GM19468 (cell line): ENCODE measurements around the gene TTBK1.

Source experiments
- ATAC-seq: cut with Tn5 transposase; IDR thresholded peaks from one replicate; pipeline ENCODE4 v1.9.1; 2021; ENCODE audit warnings: mild to moderate bottlenecking, moderate library complexity, moderate number of reproducible peaks; ENCODE audit not compliant: unreplicated experiment; ENCODE audit errors: extremely low read depth

TTBK1 gene

DNA sequence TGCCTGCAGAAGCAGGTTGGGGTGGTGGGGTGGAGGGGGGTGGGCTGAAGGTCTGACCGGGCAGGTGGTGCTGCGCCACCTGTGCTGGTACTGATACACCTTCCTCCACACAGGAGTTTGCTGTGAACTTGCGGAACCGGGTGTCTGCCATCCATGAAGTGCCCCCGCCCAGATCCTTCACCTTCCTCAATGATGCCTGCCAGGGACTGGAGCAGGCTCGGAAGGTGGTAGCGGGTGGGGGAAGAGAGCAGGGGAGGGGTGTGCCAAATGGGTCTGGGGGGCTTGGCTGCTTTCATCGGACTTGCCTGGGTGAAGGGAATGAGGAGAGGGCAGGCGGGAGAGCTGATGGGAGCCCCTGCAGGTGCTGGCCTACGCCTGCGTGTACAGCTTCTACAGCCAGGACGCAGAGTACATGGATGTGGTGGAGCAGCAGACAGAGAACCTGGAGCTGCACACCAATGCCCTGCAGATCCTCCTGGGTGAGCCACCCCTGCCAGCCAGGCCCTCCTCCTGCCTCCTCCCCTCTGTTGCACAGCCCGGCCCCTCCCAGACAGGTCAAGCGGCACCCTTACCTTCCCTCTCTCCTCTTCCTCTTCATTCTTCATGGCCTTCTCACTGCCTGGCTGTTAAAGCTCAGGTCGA is 20.7 kb upstream of the TTBK1 start:
- ATAC-seq = no peak

- no peak for ATAC-seq
These were observed 20.1 kb upstream of the TTBK1 start for GRCh38 chr6:43223175-43223574.

DNA sequence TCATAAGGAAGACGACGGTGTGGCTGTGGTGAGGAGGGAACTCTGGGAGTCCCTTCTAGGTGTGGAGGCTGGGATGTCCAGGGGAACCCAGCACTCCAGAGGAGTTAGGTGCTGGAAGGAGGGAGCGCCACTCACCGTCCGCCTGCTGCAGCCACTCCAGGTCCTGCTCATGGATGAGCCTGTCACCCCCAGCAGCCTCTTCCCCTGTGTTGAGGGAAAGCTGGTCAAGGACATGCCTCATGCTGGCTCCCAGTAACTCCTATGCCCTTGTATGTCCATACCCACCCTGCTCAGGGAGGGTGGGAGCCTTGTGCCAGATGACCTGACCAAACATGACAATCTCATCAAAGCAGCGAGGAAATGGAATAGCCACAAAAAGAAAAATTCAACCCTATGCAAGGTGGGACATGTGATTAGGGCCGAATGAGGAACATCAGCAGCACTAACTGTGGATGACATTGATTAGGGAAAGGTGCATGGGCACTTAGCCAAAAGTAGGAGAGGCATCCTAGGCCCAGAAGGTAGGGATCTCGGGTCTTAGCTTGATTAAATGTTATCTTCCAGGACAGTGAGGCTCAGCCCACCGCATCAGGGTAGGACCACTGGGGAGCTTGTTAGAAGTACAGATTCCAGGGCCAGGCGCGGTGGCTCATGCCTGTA is 17.0 kb upstream of the TTBK1 start:
- no peak for ATAC-seq

DNA sequence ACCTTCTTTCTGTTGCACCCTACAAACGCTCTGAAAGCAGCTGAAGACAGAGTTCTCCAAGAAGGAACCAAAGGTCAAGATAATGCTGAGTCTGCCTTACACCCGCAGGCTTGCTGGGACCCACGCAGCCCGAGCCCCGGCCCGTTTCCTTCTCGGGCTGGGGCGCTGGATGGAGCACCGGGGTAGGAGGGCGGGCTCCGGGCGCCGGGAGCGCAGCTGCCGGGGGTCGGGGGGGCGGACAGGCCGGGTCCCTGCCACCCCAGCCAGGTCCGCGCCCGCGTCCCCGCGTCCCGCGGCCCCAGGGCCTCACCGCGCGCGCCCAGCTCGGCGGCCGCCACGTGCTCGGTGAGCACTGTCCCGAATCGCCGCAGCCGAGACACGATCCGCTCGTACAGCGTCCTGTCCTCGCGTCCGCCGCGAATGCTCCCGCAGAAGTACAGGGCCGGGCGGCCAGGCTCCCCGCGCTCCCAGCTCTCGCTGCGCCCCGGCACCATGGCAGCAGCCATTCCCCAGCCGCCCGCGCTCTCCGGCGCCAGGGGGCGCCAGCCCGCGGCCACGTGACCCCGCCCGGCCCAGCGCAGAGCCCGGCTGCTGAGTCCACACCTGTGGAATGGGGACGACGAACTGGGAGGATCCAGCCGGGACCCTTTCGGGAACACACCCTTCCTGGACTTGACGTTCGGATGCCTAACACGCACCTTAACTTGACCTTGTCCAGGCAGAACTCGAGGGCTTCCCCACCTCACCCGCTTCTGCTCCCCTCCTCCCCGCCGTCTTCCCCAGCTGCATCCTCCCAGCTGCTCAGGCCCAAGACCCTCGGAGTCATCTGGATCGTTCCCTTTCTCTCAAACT is 14.1 kb upstream of the TTBK1 start, which contains the start of gene DNPH1:
DNPH1 (minus strand) TSS at position 531 of the 852 bp plus-strand sequence; CDS start at position 506, 25 bp downstream.
- ATAC-seq = peak; percentile 64

DNA sequence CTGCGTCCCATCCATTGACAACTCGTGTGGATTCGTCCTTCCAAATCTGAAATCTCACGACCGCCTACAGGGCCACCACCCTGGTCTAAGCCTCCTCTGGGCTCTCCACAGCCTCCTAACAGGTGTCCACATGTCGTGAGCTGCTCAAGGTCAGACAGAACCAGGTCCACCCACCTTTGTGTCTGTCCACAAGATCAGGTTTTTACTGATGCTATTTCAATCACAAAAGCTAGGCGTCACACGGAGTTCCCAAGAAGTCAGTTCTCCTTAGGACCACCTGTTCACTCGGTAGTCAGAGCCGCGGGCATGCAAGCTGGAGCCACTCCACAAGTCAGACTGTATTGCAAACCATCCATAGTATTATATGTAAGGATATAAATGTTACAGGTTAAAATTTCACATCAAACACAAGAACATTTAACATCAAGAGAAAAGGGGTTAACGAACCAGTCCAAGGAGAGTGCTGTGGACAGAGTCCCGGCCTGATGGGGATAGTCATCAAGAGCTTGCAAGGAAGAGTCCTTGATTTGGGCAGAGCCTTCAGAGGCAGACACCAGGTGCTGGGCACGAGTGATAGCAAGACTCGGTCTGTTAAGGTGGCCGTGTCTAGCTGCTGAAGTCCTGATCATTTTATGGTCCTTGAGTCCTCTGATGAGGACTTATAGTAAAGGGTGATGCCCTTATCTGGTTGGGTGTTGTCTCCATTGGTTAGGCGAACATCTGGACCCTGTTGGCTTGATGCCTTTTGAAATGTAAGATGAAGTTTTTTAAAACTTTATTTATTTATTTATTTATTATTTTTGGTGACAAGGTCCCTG is 13.3 kb upstream of the TTBK1 start:
- ATAC-seq = no peak

DNA sequence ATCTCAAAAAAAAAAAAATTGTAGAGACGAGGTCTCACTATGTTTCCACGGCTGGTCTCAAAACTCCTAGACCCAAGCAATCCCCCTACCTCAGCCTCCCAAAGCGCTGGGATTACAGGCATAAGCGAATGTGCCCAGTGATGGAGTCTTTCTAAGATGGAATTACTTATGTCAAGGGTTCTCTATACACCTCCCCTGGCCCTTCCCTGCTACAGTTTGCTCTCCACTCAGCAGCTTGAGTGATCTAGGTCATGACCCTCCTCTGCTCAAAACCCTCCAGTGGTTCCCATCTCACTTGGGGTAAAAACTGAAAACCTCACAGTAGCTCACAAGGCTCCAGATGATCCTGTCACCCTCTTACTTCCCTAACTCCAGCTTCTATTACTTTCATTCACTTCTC is 12.2 kb upstream of the TTBK1 start:
- no peak for ATAC-seq

- ATAC-seq = no peak
These were observed 11.4 kb upstream of the TTBK1 start for GRCh38 chr6:43231735-43232450.

DNA sequence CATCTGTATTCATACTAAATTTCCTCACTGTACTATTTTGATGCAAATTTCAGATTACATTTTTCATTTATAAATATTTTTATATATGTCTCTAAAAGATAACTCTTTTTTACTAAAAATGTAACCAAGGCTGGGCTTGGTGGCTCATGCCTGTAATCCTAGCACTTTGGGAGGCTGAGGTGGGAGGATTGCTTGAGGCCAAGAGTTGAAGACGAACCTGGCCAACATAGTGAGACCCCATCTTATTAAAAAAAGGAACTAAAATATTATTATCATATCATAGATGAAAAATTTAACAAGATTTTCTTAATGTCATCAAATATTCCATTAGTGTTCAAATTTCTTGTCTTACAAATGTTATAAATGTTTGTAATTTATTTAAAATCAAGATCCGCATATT is 7.4 kb upstream of the TTBK1 start:
- no peak for ATAC-seq

- no peak for ATAC-seq
These were observed 4.2 kb upstream of the TTBK1 start for GRCh38 chr6:43239054-43239453.

GRCh38 chr6:43240950-43241349 is 2.3 kb upstream of the TTBK1 start:
- no peak for ATAC-seq

DNA sequence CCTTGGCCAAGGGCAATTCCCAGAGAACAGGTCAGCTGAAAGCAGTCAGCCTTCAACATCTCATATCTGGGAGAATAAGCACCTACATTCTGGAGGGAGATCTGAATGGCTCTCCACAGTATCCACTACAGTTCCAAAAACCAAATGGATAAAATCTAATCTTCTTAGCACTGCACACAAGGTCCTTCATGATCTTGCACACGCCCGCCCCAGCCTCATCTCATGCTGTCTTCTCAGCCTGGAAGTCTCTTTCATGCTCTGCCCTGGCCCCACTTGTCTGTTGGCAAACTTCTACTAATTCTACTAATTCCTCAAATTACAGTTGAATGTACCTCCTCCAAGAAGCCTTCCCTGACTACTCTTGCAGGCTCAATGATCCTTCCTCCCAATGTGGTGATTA is 1.8 kb upstream of the TTBK1 start:
- no peak for ATAC-seq

DNA sequence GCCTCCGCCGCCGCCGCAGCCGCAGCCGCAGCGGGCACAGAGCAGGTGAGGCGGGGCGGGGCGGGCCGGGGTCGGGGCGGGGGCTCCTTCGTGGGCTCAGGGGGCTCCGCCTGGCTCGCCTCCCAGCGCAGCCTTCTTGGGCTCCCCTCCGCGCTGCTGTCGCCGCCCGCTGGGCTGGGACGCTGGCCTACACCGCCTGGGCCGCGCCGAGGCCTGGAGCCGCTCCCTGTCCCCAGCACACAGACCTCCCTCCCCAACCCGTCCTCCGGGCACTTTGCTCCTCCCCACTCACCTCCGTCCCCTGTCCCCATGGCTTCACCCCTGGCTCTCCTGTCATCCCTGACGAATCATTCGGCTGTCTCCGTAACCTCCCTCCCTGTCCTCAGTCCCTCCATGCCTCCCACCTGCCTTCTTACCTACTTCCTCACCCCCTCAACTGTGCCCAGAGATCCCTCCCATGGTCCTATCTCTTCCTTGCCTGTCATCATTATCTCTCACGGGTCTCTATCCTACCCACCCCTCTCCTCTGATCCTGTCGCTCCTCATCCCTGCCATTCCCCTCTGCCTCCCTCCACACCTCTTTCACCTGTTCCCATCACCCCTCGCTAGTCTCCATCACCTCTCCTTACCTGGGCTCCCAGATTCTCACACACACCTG is 512 bp downstream of the TTBK1 start:
- no peak for ATAC-seq

- no peak for ATAC-seq
These were observed 3.2 kb downstream of the TTBK1 start for GRCh38 chr6:43246301-43247113.

DNA sequence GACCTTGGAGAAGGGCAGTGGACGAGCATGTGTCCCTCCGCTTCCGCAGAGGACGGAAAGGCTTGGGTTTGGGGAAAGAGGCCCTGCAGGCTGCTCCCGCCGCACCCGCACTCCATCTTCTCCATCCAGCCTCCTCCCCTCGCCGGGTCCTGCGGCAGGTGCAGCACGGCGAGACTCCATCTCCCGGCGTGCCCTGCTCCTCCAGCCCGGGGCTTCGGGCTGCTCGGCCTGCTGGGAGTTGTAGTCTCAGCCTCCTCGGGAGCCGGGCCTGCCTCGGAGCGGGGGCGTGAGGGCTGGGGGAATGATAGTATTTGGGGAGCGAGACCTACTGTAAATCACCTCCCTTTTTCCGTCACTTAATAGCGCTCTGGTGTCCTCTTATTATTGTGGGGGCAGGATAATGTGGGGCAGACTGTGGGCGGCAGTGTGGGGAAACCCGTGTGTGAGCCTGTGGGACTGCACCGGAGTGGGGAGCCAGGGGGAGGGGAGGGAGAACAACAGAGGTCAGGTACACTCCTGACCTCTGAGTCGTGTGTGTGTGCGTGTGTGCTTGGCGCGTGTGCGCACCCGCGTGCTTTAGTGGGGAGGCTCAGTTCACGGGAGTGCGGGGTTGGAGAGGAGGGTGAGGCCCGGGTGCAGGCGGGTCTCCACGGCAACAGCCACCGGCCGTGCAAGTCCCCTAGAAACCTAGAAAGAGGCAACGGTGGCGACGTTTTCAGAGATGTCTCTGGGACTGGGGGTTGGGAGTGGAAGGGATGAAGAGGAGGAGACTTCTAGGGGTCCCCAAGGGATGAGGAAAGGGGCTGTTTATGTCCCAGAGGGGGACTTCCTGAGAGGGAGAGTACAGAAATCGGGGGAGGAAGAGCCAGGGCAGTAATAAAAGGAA is 4.1 kb downstream of the TTBK1 start:
- peak; percentile 80 for ATAC-seq

DNA sequence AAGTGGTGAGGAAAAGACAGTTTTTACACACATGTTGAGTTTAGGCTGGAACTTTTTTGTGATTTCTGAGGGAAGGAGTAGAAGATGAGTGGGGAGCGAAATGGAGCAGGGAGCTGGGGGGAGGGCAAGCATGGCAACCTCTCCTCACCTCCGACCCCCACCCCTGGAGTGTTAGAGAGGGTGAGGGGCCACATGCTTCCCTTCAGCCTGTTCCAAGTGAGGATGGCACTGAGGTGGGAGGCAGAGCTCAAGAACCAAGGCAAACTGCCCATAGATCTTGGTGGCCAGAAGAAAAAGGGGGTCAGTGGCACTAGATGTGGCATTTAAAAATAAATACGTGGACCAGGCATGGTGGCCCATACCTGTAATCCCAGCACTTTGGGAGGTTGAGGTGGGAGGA is 4.8 kb downstream of the TTBK1 start:
- ATAC-seq = no peak

DNA sequence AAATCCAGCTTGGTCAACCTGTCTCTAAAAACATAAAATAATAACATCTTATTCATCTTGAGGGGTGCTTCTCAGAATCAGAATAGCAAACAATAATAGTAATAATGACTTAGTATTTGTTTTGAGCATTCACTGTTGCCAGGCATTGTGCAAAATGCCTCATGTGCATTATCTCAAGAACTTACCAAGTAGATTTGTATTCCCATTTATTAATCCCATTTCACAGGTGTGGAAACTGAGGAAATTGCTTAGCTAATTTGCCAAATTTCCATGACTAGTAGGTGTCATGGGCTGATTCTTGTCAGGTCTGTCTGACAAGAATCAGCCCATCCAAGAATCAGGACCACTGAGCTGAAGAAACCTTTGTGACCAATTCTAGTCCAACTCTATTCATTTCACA is 5.5 kb downstream of the TTBK1 start:
- ATAC-seq = no peak

DNA sequence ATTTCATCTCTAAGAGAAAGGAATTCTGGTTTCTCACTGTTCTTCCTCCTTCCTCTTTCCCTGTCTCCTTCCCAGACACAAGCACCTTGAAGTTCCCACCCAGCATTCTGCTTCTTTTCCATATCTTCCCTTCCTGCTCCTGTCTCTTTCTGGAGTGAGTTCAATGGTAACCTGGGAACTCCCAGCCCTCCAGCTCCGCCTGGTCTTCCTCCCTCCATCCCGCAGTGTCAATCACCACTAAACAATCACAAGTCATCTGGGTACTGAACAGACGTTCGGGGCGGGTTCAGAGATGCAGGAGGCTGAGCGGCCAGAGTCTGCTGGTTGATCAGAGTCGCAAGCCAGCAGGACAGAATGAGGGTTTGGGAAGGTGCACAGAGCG is 7.7 kb downstream of the TTBK1 start:
- ATAC-seq = no peak
